ENCODE measurements around the gene PRRT1.

PRRT1 gene

GRCh38 chr6:32117461-32117860, 34.3 kb downstream of the PRRT1 start:
- no peak for DNase-seq

GRCh38 chr6:32116674-32117073, 35.1 kb downstream of the PRRT1 start:
- peak in 1 of 2 experiments; percentile 27 for DNase-seq

GRCh38 chr6:32115623-32116022, 36.1 kb downstream of the PRRT1 start:
- DNase-seq: no peak

- no peak for DNase-seq
Observed at GRCh38 chr6:32114796-32115195, 36.9 kb downstream of the PRRT1 start.

GRCh38 chr6:32113386-32114352, 38.1 kb downstream of the PRRT1 start:
- peak in 1 of 2 experiments; percentile 26 for DNase-seq

- no peak for DNase-seq
Observed at GRCh38 chr6:32112431-32112980, 39.2 kb downstream of the PRRT1 start.

GRCh38 chr6:32111424-32112066, 40.2 kb downstream of the PRRT1 start:
- DNase-seq: no peak

- no peak for DNase-seq
Observed at GRCh38 chr6:32110632-32111031, 41.1 kb downstream of the PRRT1 start.

- DNase-seq: no peak
Observed at GRCh38 chr6:32109765-32110160, 42.0 kb downstream of the PRRT1 start.

GRCh38 chr6:32109114-32109764, 42.5 kb downstream of the PRRT1 start, which contains the start of gene TNXB:
TNXB (minus strand) TSS chr6:32109338; CDS start chr6:32098198, 11,140 bp downstream.
- DNase-seq: no peak

- DNase-seq: no peak
Observed at GRCh38 chr6:32108727-32109113, 43.0 kb downstream of the PRRT1 start.

- DNase-seq: no peak
Observed at GRCh38 chr6:32108094-32108627, 43.6 kb downstream of the PRRT1 start.

GRCh38 chr6:32107406-32107805, 44.3 kb downstream of the PRRT1 start:
- DNase-seq: no peak

- no peak for DNase-seq
Observed at GRCh38 chr6:32105433-32105832, 46.3 kb downstream of the PRRT1 start.

- DNase-seq: no peak
Observed at GRCh38 chr6:32102255-32102654, 49.5 kb downstream of the PRRT1 start.

- DNase-seq: peak; percentile 17 to 57
Observed at GRCh38 chr6:32100251-32100650, 51.5 kb downstream of the PRRT1 start.

Measured in NCI-H524 (cell line).